Right lobe of liver (tissue), 6 donors: ENCODE results near the gene DAP. TPM values are rescaled to one million over a fixed set of nuclear protein-coding genes. Genes with fewer than 3 reads are reported as not detected.

Experiments used
- ATAC-seq, 4 donors: fragments of 200-7000 bp; cut with Tn5 transposase; one replicate each; pipeline ENCODE4 v1.9.1; 2020; ENCODE audit warnings: mild to moderate bottlenecking in 4 of 4, moderate library complexity in 4 of 4
- DNase-seq, 3 donors: peaks; one replicate each; pipeline ENCODE4 v3.0.0-alpha.2; 2020
- H3K27ac ChIP-seq, 3 donors: fragments of 200-600 bp; one replicate each; pipeline ENCODE4 v1.8.0; 2022
- H3K27me3 ChIP-seq, 2 donors: fragments of 200-600 bp; one replicate each; pipeline ENCODE4 v1.8.0; 2022
- H3K36me3 ChIP-seq, 4 donors: fragments of 200-600 bp; sonication (generic) in 1 of 4; one replicate each; pipeline versions ENCODE4 v1.5.1 to v1.8.0; 2017 to 2022; ENCODE audit warnings: control low read depth in 1 of 4
- H3K4me1 ChIP-seq, 4 donors: fragments of 200-600 bp; sonication (generic) in 1 of 4; one replicate each; pipeline versions ENCODE4 v1.5.1 to v1.8.0; 2017 to 2022; ENCODE audit warnings: control low read depth in 1 of 4
- H3K4me3 ChIP-seq, 3 donors: fragments of 200-600 bp; one replicate each; pipeline ENCODE4 v1.8.0; 2022
- H3K9me3 ChIP-seq, 4 donors: fragments of 200-600 bp; sonication (generic) in 1 of 4; one replicate each; pipeline versions ENCODE4 v1.5.1 to v1.8.0; 2017 to 2022; ENCODE audit warnings: control low read depth in 1 of 4
- CTCF ChIP-seq, 4 donors: fragments of 200-600 bp in 3 of 4; fragments of 450-650 bp in 1 of 4; IDR thresholded peaks; one replicate each; pipeline versions ENCODE4 v1.5.1 to v1.8.0; 2016 to 2022; ENCODE audit warnings: antibody characterized with exemption in 4 of 4, mild to moderate bottlenecking in 2 of 4
- POLR2A ChIP-seq: fragments of 450-650 bp; IDR thresholded peaks from one replicate; pipeline ENCODE4 v1.6.1; 2017; ENCODE audit warnings: antibody characterized with exemption, mild to moderate bottlenecking
- WGBS: methylation state at CpG from one replicate; pipeline ENCODE4 v1.1.6; 2018; ENCODE audit warnings: low coverage, low lambda C conversion rate; ENCODE audit not compliant: insufficient coverage; ENCODE audit errors: missing lambda C conversion rate; 5-methylcytosine and 5-hydroxymethylcytosine counted together
- intact Hi-C, 2 donors: fragments of 100-400 bp; cut with DNase I; formaldehyde crosslinking; loops; one replicate each; pipeline versions ENCODE4 v1.11.2 to v1.14.1; 2022
- total RNA-seq, 6 experiments: library from RNA; depleted of rRNA in 2 of 6; stranded (reverse); fragments of >200 nt in 2 of 6; fragmentation: NEBNext Ultra II Directional in 3 of 6; extraction: Animal tissue kit (Norgen Biotek cat#: 25700) in 3 of 6; gene quantifications; one replicate each; pipeline versions ENCODE4 v1.1.0 to v1.2.4, GENCODE V29; 2016 to 2023
- donor health status: DM: no; HTN: yes; CAD: no.
- donor health status: DM: no; HTN: no; CAD: no.
- donor health status: DM: no; HTN: no; CAD: no.
- donor health status: DM: no; HTN: yes; CAD: no.
- donor health status: DM: no; HTN: yes; CAD: no.

Gene DAP
- total RNA-seq, 6 experiments from 2014 or later: 97.0 to 126 (median 104) TPM

- Histone ChIP-seq H3K36me3 (peaks cover 0 to 44% (median 18%) of the 10 kb centered on the region in 4 donors), H3K9me3 (no peaks in the 10 kb centered on the region), H3K4me3 (no peak overlapping the region), H3K27me3 (no peaks in the 10 kb centered on the region), H3K27ac (no peak overlapping the region), H3K4me1 (no peaks in the 10 kb centered on the region)
- ATAC-seq: no peak
- DNase-seq: no peak
- 63% methylated on average over 11 of the region's 22 CpGs for WGBS
- intact Hi-C loops: no loop called here
- no peak for TF ChIP-seq POLR2A
- TF ChIP-seq CTCF (IDR thresholded peaks at IDR 0.05): no peak
These were observed 79.0 kb downstream of the DAP start for GRCh38 chr5:10681731-10682679.

GRCh38 chr5:10680876-10681481 is 80.1 kb downstream of the DAP start:
- WGBS: 80% methylated on average over 1 of the region's 17 CpGs
- Histone ChIP-seq H3K36me3 (peaks cover 0 to 44% (median 18%) of the 10 kb centered on the region in 4 donors), H3K4me1 (no peaks in the 10 kb centered on the region), H3K27ac (no peak overlapping the region), H3K4me3 (no peak overlapping the region), H3K9me3 (no peaks in the 10 kb centered on the region), H3K27me3 (no peaks in the 10 kb centered on the region)
- DNase-seq (no peak), ATAC-seq (no peak)
- intact Hi-C loops: no loop called here
- TF ChIP-seq POLR2A (no peak), CTCF (IDR thresholded peaks at IDR 0.05) (no peak)

- ATAC-seq (no peak), DNase-seq (no peak)
- Histone ChIP-seq H3K36me3 (peaks cover 0 to 40% (median 18%) of the 10 kb centered on the region in 4 donors), H3K9me3 (no peaks in the 10 kb centered on the region), H3K27me3 (no peaks in the 10 kb centered on the region), H3K27ac (no peak overlapping the region), H3K4me1 (no peaks in the 10 kb centered on the region), H3K4me3 (no peak overlapping the region)
- TF ChIP-seq CTCF (IDR thresholded peaks at IDR 0.05) (no peak), POLR2A (no peak)
- intact Hi-C loops: no loop called here
- WGBS: 80% methylated on average over 3 of the region's 15 CpGs
These were observed 81.6 kb downstream of the DAP start for GRCh38 chr5:10679336-10679988.

- intact Hi-C loops: no loop called here
- H3K9me3 ChIP-seq: no peaks in the 10 kb centered on the region
- no peak overlapping the region for H3K27ac ChIP-seq
- ATAC-seq (no peak), DNase-seq (no peak)
- TF ChIP-seq POLR2A (no peak), CTCF (IDR thresholded peaks at IDR 0.05) (no peak)
- H3K4me1 ChIP-seq: no peaks in the 10 kb centered on the region
- peaks cover 0 to 37% (median 18%) of the 10 kb centered on the region in 4 donors for H3K36me3 ChIP-seq
- H3K27me3 ChIP-seq: no peaks in the 10 kb centered on the region
- H3K4me3 ChIP-seq: no peak overlapping the region
- WGBS: no CpG with 5 or more reads among the region's 2 CpGs
These were observed 82.8 kb downstream of the DAP start for GRCh38 chr5:10678244-10678643.
